ENCODE measurements around the gene IFNGR1. TPM values are rescaled to one million over a fixed set of nuclear protein-coding genes. Genes with fewer than 3 reads are reported as not detected.

The IFNGR1 gene
- total and polyA plus RNA-seq, 4 donors, result 108 to 327 (median 149) TPM

DNA sequence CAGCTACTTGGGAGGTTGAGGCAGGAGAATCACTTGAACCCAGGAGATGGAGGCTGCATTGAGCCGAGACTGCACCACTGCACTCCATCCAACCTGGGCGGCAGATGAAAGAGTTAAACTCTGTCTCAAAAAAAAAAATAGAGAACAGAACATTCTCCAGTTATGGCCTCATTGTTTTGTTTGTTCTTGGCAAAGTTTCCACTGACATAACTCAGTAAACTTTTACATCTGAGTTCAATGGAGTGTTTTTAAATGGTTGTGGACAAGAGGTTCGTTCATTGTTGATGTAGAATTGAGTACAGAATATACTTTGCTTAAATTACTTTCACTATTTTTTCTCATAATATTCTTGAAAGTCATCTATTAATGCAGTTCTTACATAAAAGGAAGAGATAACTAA lies 42.2 kb upstream of the IFNGR1 start:
- peak; percentile 45 for ATAC-seq (ENCODE audit: insufficient read depth, low FRiP score)
- WGBS, 2 donors, result 40 to 63% methylated on average over 3 of the region's 3 CpGs
- Histone ChIP-seq H3K4me3 (no peak overlapping the region), H3K9ac (ENCODE audit: insufficient read depth in 1 of 2, low read length in 2 of 2) (no peak overlapping the region), H3K36me3 (ENCODE audit: control insufficient read depth in 4 of 4, insufficient read depth in 4 of 4, low read length in 4 of 4) (no peaks in the 10 kb centered on the region), H3K4me1 (ENCODE audit: control insufficient read depth in 5 of 5, insufficient read depth in 5 of 5, low read length in 5 of 5) (peaks cover 0 to 10% (median 0%) of the 10 kb centered on the region in 5 donors), H3K9me3 (ENCODE audit: control insufficient read depth in 4 of 4, insufficient read depth in 3 of 4, low read length in 3 of 4) (peaks cover 0 to 2% (median 0%) of the 10 kb centered on the region in 4 donors), H3K27ac (ENCODE audit: low read depth in 1 of 2, low read length in 1 of 2) (peak overlapping the region; percentile 23 to 74), H3K27me3 (ENCODE audit: control insufficient read depth in 3 of 3, insufficient read depth in 3 of 3, low read length in 2 of 3) (no peaks in the 10 kb centered on the region)
- TF ChIP-seq, protein P1, sequence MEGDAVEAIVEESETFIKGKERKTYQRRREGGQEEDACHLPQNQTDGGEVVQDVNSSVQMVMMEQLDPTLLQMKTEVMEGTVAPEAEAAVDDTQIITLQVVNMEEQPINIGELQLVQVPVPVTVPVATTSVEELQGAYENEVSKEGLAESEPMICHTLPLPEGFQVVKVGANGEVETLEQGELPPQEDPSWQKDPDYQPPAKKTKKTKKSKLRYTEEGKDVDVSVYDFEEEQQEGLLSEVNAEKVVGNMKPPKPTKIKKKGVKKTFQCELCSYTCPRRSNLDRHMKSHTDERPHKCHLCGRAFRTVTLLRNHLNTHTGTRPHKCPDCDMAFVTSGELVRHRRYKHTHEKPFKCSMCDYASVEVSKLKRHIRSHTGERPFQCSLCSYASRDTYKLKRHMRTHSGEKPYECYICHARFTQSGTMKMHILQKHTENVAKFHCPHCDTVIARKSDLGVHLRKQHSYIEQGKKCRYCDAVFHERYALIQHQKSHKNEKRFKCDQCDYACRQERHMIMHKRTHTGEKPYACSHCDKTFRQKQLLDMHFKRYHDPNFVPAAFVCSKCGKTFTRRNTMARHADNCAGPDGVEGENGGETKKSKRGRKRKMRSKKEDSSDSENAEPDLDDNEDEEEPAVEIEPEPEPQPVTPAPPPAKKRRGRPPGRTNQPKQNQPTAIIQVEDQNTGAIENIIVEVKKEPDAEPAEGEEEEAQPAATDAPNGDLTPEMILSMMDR (IDR thresholded peaks at IDR 0.05; ENCODE audit: control extremely low read depth, extremely low read depth), result no peak
- peak in 2 of 3 donors; percentile 73 to 78 for DNase-seq

DNA sequence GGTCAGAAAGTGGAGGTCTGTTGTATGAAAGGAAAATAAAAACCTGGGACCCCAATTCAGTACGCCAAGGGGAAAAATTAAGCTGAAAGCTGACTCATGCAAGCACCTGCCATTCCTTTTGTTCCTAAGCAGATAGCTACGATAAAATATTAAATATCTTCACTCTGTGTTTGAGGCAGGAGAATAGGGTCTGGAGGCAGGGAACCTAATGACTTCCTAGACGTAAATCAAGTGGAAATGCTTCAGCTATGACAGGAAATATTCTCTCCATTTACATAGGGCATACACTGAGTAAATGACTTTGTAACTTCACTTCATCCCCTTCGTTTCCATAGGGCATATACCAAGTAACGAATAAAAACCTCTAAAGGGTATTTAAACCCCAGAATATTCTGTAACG lies 41.0 kb upstream of the IFNGR1 start:
- H3K9me3 ChIP-seq (ENCODE audit: control insufficient read depth in 4 of 4, insufficient read depth in 3 of 4, low read length in 3 of 4), result peaks cover 0 to 2% (median 0%) of the 10 kb centered on the region in 4 donors
- H3K9ac ChIP-seq (ENCODE audit: insufficient read depth in 1 of 2, low read length in 2 of 2), result no peak overlapping the region
- H3K27me3 ChIP-seq (ENCODE audit: control insufficient read depth in 3 of 3, insufficient read depth in 3 of 3, low read length in 2 of 3), result no peaks in the 10 kb centered on the region
- H3K4me1 ChIP-seq (ENCODE audit: control insufficient read depth in 5 of 5, insufficient read depth in 5 of 5, low read length in 5 of 5), result peaks cover 0 to 10% (median 0%) of the 10 kb centered on the region in 5 donors
- WGBS, 2 donors, result 67 to 84% methylated on average over 6 of the region's 6 CpGs
- TF ChIP-seq, protein P1 (IDR thresholded peaks at IDR 0.05; ENCODE audit: control extremely low read depth, extremely low read depth), result no peak
- H3K36me3 ChIP-seq (ENCODE audit: control insufficient read depth in 4 of 4, insufficient read depth in 4 of 4, low read length in 4 of 4), result no peaks in the 10 kb centered on the region
- no peak for DNase-seq
- no peak overlapping the region for H3K4me3 ChIP-seq
- ATAC-seq (ENCODE audit: insufficient read depth, low FRiP score), result no peak
- no peak overlapping the region for H3K27ac ChIP-seq (ENCODE audit: low read depth in 1 of 2, low read length in 1 of 2)

DNA sequence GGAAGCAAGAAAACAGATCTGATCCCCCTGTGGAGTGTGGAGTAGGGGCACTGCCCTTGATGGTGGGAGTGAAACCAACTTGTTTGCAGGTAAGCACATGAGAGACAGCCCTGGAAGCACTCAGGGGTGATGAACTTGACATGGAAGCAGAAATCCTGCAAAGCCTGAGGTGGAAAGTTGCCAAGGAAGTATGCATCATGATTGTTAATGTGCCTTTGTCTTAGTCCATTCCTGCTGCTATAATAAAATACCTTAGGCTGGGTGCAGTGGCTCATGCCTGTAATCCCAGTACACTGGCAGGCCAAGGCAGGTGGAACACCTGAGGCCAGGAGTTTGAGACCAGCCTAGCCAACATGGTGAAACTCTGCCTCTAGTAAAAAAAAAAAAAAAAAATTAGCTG lies 40.2 kb upstream of the IFNGR1 start:
- Histone ChIP-seq H3K9ac (ENCODE audit: insufficient read depth in 1 of 2, low read length in 2 of 2) (no peak overlapping the region), H3K36me3 (ENCODE audit: control insufficient read depth in 4 of 4, insufficient read depth in 4 of 4, low read length in 4 of 4) (no peaks in the 10 kb centered on the region), H3K9me3 (ENCODE audit: control insufficient read depth in 4 of 4, insufficient read depth in 3 of 4, low read length in 3 of 4) (peaks cover 0 to 3% (median under 1%) of the 10 kb centered on the region in 4 donors), H3K4me1 (ENCODE audit: control insufficient read depth in 5 of 5, insufficient read depth in 5 of 5, low read length in 5 of 5) (peaks cover 0 to 9% (median 0%) of the 10 kb centered on the region in 5 donors), H3K27me3 (ENCODE audit: control insufficient read depth in 3 of 3, insufficient read depth in 3 of 3, low read length in 2 of 3) (no peaks in the 10 kb centered on the region), H3K4me3 (no peak overlapping the region), H3K27ac (ENCODE audit: low read depth in 1 of 2, low read length in 1 of 2) (no peak overlapping the region)
- ATAC-seq (ENCODE audit: insufficient read depth, low FRiP score), result no peak
- TF ChIP-seq, protein P1 (IDR thresholded peaks at IDR 0.05; ENCODE audit: control extremely low read depth, extremely low read depth), result no peak
- no peak for DNase-seq

DNA sequence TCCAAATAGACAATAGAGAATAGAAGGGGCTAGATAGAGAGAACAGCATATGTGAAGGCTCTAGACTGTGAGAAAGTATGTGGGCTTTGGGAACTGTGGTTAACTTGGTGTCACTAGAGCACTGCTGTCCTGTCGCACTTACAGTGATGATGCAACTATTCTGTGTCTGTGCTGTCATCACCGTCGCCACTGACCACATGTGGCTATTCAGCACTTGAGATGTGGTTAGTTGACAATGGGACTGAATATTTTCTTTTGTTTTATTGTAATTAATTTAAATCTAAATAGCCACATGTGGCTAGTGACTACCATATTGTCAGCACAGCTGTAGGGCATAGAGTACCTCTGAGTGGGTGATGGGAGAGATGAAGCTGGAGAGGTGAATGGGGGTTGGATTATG lies 39.0 kb upstream of the IFNGR1 start:
- Histone ChIP-seq H3K27ac (ENCODE audit: low read depth in 1 of 2, low read length in 1 of 2) (no peak overlapping the region), H3K4me1 (ENCODE audit: control insufficient read depth in 5 of 5, insufficient read depth in 5 of 5, low read length in 5 of 5) (peaks cover 0 to 7% (median 0%) of the 10 kb centered on the region in 5 donors), H3K36me3 (ENCODE audit: control insufficient read depth in 4 of 4, insufficient read depth in 4 of 4, low read length in 4 of 4) (no peaks in the 10 kb centered on the region), H3K4me3 (no peak overlapping the region), H3K27me3 (ENCODE audit: control insufficient read depth in 3 of 3, insufficient read depth in 3 of 3, low read length in 2 of 3) (no peaks in the 10 kb centered on the region), H3K9me3 (ENCODE audit: control insufficient read depth in 4 of 4, insufficient read depth in 3 of 4, low read length in 3 of 4) (peaks cover 0 to 3% (median under 1%) of the 10 kb centered on the region in 4 donors), H3K9ac (ENCODE audit: insufficient read depth in 1 of 2, low read length in 2 of 2) (no peak overlapping the region)
- TF ChIP-seq, protein P1 (IDR thresholded peaks at IDR 0.05; ENCODE audit: control extremely low read depth, extremely low read depth), result no peak
- 40 to 52% methylated on average over 3 of the region's 3 CpGs for WGBS, 2 donors
- ATAC-seq (ENCODE audit: insufficient read depth, low FRiP score) (no peak), DNase-seq (no peak)
